ENCODE results near the gene SLC38A9.

SLC38A9 gene

DNA sequence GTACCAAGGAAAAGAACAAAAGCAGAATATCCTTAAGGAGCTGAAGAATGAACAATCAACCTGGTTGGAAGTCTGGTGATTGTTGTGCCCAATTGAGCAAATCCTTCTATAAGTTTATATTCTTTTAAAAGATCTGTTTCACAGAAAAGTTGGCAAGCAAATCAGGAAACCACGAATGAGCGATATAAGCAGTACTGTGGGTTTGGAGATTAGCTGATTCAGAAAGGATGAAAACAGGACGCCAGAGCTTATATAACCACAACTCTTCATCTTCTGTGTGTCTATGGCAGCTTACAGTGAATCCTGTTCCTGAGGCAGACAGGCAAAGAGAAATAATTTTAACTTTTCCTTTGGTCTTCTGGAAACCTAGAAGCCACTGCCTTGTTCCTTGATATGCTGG is 61.7 kb downstream of the SLC38A9 start:
- no peak for DNase-seq (ENCODE audit: low read depth)

DNA sequence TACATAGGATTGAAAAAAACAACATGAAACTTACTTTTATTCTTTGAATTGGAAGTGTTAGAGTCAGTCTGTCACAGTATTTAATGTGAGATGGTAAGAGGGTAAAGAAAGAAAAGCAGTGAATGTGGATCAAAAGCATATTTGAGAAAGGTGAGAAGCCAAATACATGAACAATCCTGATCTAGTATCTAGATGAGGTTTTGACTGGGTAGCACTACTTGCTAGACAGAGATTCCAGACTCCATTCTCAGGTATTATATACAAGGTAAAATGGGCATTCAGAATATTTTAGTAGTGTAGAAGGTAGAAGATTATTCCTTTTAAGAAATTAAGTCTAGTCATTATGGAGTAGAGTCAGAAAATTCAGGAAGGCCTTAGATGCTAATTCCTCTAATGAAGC is 62.2 kb downstream of the SLC38A9 start:
- DNase-seq (ENCODE audit: low read depth) = no peak

DNA sequence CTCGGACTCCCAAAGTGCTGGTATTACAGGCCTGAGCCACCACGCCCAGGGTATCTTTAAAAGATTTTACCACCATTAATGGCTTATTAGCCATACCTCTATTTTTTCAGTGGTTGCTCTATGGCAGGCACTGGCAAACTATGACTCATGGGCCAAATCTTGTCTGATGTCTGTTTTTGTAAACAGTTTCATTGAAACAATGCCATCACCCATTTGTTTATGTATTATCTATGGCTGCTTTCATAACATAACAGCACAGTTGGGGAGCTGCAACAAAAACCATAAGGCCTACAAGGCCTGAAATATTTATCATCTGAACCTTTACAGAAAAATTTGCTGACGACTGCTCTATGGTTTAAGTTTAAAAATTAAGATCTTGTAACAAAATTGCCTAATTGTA is 66.8 kb downstream of the SLC38A9 start:
- DNase-seq (ENCODE audit: low read depth) = no peak

DNA sequence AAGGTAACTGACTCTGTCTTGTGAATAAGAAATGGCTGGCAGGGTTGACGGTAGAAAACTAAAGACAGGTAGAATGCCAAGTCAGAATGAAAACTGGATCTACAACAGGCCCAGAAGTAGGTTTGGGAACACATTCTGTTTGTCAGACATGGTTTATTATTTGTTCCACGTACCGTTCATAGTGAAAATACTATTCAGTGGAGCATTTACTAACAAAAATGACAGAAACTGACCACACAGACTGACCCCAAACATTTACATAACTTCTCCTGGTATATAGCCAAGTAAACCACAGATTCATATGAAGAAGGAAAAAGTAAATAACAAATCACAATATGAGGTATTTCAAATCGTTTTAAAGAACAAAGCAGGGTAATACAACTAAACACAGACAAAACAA is 73.7 kb downstream of the SLC38A9 start:
- DNase-seq (ENCODE audit: low read depth) = no peak

DNA sequence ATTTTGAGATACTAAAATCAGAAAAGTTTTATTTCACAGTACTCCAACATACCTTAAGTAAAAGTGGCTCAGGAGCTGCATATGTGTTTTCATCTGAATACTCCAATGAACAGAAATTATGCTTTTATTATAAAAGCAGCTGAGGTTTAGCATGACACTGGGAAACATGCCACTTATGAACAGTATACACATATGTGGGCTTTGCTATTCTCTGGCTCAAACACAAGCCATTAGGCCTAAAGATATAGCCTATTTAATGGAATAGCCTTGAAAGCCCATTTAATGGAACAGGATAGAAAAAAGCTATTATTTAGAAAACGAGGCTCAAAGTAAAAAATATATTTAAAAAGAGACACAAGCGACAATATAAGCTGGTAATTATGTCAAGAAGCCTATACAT is 74.1 kb downstream of the SLC38A9 start:
- no peak for DNase-seq (ENCODE audit: low read depth)

GRCh38 chr5:55636683-55637082 is 75.4 kb downstream of the SLC38A9 start:
- DNase-seq (ENCODE audit: low read depth) = no peak

- DNase-seq (ENCODE audit: low read depth) = no peak
Measured at GRCh38 chr5:55636177-55636576, 75.9 kb downstream of the SLC38A9 start.

DNA sequence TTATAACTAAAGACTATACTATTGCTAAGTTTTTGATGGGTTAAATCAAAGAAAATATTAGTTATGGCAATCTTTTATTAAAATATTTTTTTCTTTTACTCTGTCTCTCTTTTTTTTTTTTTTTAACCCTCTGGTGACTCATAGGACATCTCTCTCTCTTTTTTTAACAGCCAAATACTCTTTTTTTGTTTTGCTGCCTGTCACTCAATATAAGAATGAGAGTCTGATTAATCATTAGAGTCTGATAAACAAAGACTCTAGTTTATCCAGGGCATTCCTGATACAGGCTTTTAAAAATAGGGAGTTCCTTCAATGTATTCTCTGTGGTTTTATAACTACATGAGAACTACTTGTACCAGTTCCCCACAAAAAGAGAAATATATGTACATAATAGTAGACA is 77.3 kb downstream of the SLC38A9 start:
- no peak for DNase-seq (ENCODE audit: low read depth)

GRCh38 chr5:55634209-55634805 is 77.8 kb downstream of the SLC38A9 start:
- DNase-seq (ENCODE audit: low read depth) = no peak

GRCh38 chr5:55633574-55634208 is 78.4 kb downstream of the SLC38A9 start:
- no peak for DNase-seq (ENCODE audit: low read depth)

DNA sequence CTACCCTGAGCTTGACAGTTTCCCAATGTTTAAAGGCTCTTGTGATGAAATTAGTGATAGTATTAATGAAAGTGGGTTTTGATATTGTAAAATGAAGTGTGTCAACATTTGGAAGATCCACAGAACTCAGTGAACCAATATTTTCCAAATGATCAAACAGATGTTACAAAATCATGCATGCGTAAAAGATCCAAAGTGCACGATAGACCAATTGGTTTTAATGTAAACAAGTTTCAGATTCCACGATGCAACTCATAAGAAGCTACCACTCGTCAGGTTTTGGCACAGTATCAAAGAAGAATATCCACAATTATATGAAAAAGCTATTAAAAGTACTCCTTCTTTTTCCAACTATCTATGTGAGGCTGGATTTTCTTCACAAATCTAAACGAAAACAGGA is 82.3 kb downstream of the SLC38A9 start:
- no peak for DNase-seq (ENCODE audit: low read depth)

- DNase-seq (ENCODE audit: low read depth) = no peak
Measured at GRCh38 chr5:55626790-55627189, 85.3 kb downstream of the SLC38A9 start.

DNA sequence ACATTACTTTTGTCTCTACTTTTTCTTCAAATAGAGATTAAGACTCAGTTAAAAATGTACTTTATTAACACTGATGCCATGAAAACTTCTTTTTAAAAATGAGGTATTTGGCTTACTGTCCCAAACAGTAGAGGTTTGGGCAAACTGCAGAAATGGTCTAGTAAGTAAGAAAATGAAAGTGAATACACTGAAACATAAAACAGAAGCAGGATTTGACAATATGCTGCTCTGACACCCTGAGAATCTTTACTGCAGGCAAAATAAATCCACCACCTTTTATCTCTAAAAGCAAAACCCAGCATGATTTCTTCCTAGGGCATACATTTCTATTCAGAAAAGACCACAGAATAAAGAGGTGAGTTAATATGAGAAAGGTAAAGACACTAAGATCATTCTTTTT is 86.2 kb downstream of the SLC38A9 start:
- no peak for DNase-seq (ENCODE audit: low read depth)

DNA sequence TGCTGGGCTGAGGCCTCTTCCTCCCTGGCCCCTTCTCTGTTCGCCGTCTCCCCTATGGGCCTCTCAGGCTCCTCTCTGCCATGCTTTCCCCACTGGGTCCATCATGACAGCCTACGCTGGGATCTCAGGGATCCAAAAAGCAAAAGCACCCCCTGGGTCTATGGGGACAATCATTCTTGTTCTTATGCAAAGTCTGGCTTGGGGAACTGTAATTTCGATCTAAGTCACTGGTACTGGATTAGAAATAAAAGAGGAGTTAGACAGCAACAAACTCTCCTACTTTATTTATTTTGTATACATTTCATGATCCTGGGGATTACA is 86.6 kb downstream of the SLC38A9 start:
- DNase-seq (ENCODE audit: low read depth) = no peak

- no peak for DNase-seq (ENCODE audit: low read depth)
Measured at GRCh38 chr5:55624841-55625588, 87.1 kb downstream of the SLC38A9 start.

- DNase-seq (ENCODE audit: low read depth) = no peak
Measured at GRCh38 chr5:55623789-55624188, 88.3 kb downstream of the SLC38A9 start.

- no peak for DNase-seq (ENCODE audit: low read depth)
Measured at GRCh38 chr5:55622460-55622859, 89.7 kb downstream of the SLC38A9 start.

DNA sequence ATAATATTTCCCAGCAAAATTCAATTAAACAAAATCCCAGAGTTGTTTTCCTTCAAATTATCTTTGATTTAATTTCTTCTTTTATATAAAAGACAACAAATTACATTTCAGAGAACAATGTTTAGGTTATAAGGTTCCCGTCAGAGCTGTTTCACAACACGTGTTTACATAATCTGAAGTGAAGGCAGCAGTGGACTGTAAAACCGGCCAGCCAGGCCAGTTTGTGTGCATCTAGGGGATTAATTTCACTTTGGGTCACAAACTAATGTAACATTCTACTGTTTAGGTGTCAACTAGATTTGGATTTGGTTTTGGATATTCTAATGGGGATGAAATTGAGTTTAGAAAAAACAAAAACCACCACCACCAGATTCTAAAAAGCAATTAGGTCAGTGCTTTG is 90.9 kb downstream of the SLC38A9 start:
- no peak for DNase-seq (ENCODE audit: low read depth)

DNA sequence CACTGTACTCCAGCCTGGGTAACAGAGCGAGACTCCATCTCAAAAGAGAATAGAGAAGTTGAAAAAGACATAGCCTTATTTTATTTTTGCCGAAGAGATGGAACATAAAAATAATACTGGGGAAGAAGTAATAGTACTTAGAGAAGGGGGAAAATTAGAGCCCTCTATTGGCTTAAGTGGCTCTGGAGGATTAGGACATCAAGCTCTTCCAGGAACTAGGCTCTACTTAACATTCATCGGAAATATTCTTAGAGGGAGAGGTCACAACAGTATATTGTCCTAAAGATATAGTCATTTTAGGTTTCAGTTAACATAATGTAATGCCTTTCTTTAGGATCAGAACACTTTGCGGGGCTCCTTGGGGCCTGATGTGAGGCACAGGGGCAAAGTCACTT is 91.4 kb downstream of the SLC38A9 start:
- DNase-seq (ENCODE audit: low read depth) = no peak

DNA sequence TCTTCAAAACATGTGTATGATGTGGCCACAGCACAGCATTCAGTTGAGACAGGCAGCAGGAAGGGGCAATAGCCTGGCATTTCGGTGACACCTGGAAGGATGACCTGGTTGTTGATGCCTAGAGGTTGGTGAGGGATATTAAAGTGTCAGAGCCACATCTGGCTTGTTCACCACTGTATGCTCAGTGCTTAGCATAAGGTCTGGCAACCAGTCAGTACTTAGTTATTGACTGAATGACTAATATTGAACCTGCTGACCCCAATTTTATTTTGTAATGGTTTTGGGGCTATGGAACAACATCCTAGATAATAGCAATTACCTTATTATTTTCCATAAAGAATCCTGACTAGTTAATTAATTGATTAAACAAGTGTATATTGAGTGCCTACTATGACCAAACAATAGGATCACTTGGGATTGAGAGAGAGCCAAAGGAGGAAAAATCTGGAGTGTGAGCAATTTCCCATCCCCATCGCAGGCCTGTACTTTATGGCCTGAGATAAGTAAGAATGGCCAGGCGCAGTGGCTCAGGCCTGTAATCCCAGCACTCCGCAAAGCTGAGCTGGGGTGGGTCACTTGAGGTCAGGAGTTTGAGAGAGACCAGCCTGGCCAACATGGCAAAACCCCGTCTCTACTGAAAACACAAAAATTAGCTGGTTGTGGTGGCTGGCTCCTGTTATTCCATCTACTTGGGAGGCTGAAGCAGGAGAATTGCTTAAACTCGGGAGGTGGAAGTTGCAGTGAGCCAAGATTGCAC is 91.9 kb downstream of the SLC38A9 start:
- no peak for DNase-seq (ENCODE audit: low read depth)

DNA sequence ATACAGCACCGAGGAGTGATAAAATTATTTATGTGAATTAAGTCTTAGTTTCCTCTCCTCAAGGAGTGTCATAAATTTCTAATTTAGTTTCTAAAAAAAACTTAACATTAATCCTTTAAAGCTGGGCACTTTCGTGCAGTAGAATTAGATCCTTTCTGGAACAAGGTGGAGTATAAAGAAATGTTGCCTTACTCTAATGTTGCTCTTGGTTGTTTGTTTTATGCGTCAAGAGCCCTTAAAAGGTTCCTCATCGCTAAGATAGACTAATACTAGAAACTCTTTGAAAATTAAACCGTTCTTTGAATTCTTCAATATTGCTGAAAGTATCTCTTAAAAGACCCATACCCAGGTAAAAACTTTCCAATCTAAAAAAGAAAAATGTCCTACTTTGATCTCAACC is 93.8 kb downstream of the SLC38A9 start:
- DNase-seq (ENCODE audit: low read depth) = no peak

- no peak for DNase-seq (ENCODE audit: low read depth)
Measured at GRCh38 chr5:55613112-55613868, 98.8 kb downstream of the SLC38A9 start.
